Muscle layer of colon (tissue), 2 donors: Measurements from ENCODE around the gene TOX3.

Source experiments
- H3K27ac ChIP-seq: one replicate; pipeline ENCODE4 v1.7.0; 2013; ENCODE audit warnings: low read depth, mild to moderate bottlenecking, low read length, moderate library complexity
- H3K27me3 ChIP-seq, 2 donors: one replicate each; pipeline ENCODE4 v1.7.0; 2013; ENCODE audit warnings: low read length in 2 of 2, mild to moderate bottlenecking in 2 of 2; ENCODE audit not compliant: insufficient read depth in 2 of 2, control insufficient read depth in 1 of 2
- H3K36me3 ChIP-seq: one replicate; pipeline ENCODE4 v1.7.0; 2013; ENCODE audit warnings: mild to moderate bottlenecking, low read length; ENCODE audit not compliant: insufficient read depth
- H3K4me1 ChIP-seq: one replicate; pipeline ENCODE4 v1.7.0; 2013; ENCODE audit warnings: mild to moderate bottlenecking, low read length; ENCODE audit not compliant: insufficient read depth
- H3K4me3 ChIP-seq, 2 donors: one replicate each; pipeline ENCODE4 v1.7.0; 2013; ENCODE audit warnings: low read length in 2 of 2, low read depth in 1 of 2, mild to moderate bottlenecking in 1 of 2, moderate library complexity in 1 of 2
- H3K9ac ChIP-seq: one replicate; pipeline ENCODE4 v1.7.0; 2013; ENCODE audit warnings: low read length
- H3K9me3 ChIP-seq: one replicate; pipeline ENCODE4 v1.7.0; 2013; ENCODE audit warnings: mild to moderate bottlenecking, low read length
- donor health status: abdominal sarcoma.
- donor health status: Adenocarcinoma of cecum.

Gene TOX3

DNA sequence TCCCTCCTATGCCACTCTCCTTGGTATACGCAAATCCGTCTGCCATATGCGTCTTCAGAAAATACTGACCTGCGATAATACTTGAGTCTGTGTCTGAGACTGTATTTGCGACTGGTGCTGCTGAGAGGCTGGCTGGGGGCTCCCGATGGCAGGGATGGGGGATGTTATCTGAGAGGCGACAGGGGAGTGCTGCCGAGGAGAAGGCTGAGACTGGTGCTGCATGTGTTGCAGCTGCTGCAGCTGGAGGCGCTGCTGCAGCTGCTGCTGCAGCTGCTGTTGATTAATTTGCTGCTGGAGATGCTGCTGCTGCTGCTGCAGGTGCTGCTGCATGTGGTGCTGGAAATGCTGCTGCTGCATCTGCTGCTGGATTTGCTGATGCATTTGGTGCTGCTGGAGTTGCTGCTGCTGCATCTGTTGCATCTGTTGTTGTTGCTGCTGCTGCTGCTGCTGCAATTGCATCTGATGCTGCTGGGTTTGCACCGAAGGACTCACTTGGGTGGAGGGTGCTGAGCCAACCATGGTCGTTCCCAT, 107.7 kb downstream of the TOX3 start:
- Histone ChIP-seq H3K4me1 (no peaks in the 10 kb centered on the region), H3K9me3 (no peaks in the 10 kb centered on the region), H3K4me3 (no peak overlapping the region), H3K9ac (no peak overlapping the region), H3K27me3 (no peaks in the 10 kb centered on the region), H3K27ac (no peak overlapping the region), H3K36me3 (no peaks in the 10 kb centered on the region)

DNA sequence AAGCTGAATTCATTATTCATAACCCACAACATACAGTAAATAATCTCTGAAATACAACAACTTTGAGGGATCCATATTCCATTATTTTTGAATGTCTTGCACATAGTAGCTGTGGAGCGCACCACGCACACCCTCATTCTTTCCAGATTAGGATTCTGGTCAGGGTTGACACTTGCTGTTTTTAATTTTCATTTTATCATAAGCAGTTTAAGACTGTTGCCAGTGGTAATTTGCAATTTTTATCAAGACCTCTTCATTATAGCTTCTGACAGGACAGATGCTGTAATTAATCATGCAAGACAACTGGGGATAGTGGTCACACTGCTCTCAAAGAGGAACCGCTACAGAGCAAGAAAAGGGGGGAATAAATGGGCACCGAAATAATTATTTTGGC, 109.7 kb downstream of the TOX3 start:
- Histone ChIP-seq H3K4me3 (no peak overlapping the region), H3K27ac (no peak overlapping the region), H3K36me3 (no peaks in the 10 kb centered on the region), H3K4me1 (no peaks in the 10 kb centered on the region), H3K9ac (no peak overlapping the region), H3K9me3 (no peaks in the 10 kb centered on the region), H3K27me3 (no peaks in the 10 kb centered on the region)

DNA sequence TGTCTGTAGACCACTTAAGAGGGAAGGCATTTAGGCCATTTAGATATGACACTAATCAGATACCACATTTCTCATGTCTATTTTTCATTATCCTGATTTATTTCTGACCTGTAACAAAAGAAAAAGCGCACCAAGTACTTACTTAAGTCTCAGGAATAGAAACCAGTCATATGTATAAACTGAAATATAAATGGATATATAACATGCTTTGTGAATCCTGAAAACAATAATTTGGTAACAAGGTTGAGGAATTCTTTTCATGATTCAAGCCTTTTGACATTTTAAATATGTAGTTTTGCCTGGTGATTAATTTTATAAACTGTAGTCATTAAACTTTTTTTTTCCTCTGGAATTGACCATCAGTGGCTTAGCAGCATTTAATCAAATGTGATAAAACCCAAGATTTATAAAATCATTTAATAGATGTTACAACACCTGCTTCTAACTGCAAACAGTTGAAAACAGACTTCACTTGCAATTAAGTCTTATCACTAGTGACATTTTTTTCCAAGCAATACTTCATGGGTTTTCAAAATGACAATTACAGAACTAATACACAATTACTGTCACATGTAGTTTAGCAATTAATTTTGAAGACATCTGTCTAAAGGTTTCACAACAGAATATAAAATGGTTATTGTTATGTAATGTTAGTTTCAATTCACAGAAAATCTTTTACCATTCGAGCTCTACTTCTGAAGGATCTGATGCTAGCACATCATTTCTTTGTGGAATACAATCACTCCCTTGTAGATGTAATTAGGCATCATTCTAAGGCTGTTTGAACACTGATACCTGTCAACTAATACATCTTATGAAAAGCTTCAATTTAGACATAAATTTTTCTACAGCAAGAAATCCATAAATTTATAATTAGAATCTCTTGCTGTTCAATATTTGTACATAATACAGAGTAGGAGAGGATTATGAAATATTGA, 110.3 kb downstream of the TOX3 start:
- H3K4me3 ChIP-seq, result no peak overlapping the region
- no peaks in the 10 kb centered on the region for H3K27me3 ChIP-seq
- H3K27ac ChIP-seq, result no peak overlapping the region
- no peaks in the 10 kb centered on the region for H3K9me3 ChIP-seq
- no peaks in the 10 kb centered on the region for H3K4me1 ChIP-seq
- no peaks in the 10 kb centered on the region for H3K36me3 ChIP-seq
- H3K9ac ChIP-seq, result no peak overlapping the region

DNA sequence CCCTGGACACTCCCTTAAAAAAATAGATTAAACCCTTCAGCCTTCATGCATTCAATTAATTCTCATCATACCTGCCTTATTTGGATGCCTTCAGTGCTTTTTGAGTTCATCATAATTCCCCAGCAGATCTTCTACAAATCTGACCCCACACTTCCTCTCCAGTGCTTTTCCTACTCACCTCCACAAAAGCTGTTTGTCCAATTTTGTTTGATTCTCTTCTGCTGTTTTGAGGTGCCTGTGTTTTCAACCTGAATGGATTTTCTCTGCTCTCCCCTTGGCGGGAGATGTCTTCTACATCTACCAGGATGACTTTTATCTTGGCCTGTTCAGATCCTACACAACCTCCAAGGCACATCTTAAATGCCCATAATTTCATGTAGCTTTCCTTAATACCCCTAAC, 112.7 kb downstream of the TOX3 start:
- no peaks in the 10 kb centered on the region for H3K4me1 ChIP-seq
- H3K9me3 ChIP-seq, result no peaks in the 10 kb centered on the region
- H3K27me3 ChIP-seq, result no peaks in the 10 kb centered on the region
- no peak overlapping the region for H3K9ac ChIP-seq
- no peak overlapping the region for H3K4me3 ChIP-seq
- H3K27ac ChIP-seq, result no peak overlapping the region
- H3K36me3 ChIP-seq, result no peaks in the 10 kb centered on the region

DNA sequence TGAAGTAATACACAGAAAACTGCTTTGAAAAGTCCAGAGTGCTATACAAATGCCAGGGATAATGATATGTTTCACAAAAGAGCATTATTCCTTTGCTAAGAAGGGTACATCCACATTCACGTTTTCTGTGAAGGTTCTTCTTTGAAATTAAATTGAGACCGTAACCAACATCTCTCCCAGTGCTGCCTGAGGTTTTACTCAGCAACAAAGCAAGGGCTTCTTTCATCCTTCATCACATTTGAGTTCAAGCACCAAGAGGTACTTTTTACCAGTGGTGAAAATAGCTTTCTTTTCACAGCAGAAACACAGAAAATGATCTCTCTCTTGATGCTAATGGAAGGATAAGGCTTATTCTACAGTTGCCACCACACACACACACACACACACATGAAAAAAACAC, 113.3 kb downstream of the TOX3 start:
- Histone ChIP-seq H3K9ac (no peak overlapping the region), H3K4me3 (no peak overlapping the region), H3K27ac (no peak overlapping the region), H3K27me3 (no peaks in the 10 kb centered on the region), H3K9me3 (no peaks in the 10 kb centered on the region), H3K36me3 (no peaks in the 10 kb centered on the region), H3K4me1 (no peaks in the 10 kb centered on the region)

DNA sequence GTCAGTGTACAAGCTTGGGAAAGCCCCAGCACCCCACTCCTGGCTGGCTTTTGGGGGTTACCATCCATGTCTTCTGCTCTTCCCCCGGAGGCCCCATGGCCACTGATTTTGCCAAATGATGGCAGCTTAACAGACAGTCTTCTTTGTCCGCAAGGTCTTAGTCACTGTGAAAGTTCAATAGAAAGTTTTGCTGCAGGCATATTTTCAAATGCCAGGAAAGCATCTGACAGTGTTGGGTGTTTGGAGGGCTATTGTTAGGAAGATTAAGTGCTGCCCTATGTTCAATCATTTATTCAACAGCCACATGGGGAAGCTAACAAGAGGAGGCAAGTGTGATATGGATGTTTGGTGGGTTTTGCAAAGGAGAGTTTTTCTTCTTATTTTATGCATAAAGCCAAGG, 122.4 kb downstream of the TOX3 start:
- no peaks in the 10 kb centered on the region for H3K4me1 ChIP-seq
- H3K9me3 ChIP-seq, result no peaks in the 10 kb centered on the region
- H3K27ac ChIP-seq, result no peak overlapping the region
- no peak overlapping the region for H3K9ac ChIP-seq
- H3K4me3 ChIP-seq, result no peak overlapping the region
- H3K27me3 ChIP-seq, result no peaks in the 10 kb centered on the region
- H3K36me3 ChIP-seq, result no peaks in the 10 kb centered on the region

DNA sequence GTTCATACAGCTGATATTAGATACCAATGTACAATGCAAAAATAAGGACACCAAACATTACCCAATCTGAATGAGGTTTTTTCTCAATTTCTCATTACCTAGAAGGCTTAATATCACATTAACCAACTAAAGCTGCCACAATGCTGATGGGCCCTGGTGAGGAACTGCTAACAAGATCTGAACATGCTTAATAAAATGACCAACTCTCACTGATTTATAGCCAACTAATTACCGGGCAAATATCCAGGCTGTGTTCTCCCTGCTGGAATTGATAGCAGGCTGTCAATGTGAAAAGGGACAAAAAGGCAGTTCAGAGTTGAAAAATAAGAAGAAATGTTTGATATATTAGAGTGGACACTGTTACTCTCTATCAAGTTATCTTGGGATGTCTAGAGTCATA, 124.6 kb downstream of the TOX3 start:
- Histone ChIP-seq H3K27me3 (no peaks in the 10 kb centered on the region), H3K4me1 (no peaks in the 10 kb centered on the region), H3K36me3 (no peaks in the 10 kb centered on the region), H3K9me3 (no peaks in the 10 kb centered on the region), H3K27ac (no peak overlapping the region), H3K9ac (no peak overlapping the region), H3K4me3 (no peak overlapping the region)

DNA sequence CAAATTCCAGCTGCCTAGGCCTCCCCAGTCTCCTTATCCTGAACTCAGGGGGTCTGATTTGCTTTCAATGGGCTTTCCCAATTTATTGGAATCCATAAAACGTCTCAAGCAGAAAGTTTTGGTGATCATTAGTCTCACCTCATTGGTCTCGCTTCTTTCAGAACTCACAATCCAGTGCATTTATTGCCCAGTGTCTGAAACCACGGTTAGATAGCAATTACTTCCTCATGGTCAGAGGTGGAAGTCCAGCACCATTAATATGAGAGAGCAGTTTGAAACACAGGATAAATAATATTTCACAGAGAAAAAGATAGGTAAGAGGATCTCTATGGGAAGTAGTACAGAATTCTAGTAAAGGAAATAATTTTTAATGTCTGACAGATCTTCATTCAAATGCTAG, 128.7 kb downstream of the TOX3 start:
- Histone ChIP-seq H3K36me3 (no peaks in the 10 kb centered on the region), H3K9me3 (no peaks in the 10 kb centered on the region), H3K27ac (no peak overlapping the region), H3K4me1 (no peaks in the 10 kb centered on the region), H3K4me3 (no peak overlapping the region), H3K27me3 (no peaks in the 10 kb centered on the region), H3K9ac (no peak overlapping the region)

DNA sequence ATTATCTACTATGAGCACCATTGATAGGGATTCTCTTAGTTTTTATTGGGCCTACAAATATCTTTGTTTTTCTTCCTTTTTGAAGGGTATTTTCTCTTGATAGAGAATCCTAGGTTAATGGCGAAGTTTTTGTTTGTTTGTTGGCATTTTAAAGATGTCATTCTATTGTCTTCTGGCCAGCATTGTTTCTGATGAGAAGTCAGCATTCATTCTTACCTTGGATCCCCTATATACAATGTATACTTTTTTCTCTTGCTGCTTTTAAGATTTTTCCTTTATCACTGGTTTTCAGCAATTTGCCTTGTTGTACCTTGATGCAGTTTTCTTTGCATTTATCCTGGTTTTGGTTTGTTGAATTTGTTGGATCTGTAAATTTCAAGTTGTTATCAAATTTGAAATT, 130.1 kb downstream of the TOX3 start:
- H3K4me3 ChIP-seq, result no peak overlapping the region

DNA sequence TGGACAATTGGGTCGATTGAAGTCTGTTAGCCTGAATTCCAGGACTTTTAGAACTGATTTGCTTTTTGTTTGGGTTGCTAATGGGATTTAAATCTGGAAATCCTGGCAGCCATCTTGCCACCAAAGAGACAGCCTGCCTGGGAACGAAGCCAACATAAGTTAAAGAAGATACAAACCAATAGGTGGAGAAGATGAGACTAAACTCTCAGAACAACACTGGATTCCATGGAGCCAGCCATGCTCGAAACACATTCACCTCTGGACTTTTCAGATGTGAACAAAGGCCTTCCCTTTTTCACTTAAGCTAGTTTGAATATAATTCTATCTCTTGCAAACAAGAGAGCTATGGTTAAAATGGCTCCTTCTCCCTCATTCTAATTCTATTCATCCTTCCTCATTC, 135.9 kb downstream of the TOX3 start:
- Histone ChIP-seq H3K4me3 (no peak overlapping the region), H3K9me3 (no peaks in the 10 kb centered on the region), H3K9ac (no peak overlapping the region), H3K27ac (no peak overlapping the region), H3K36me3 (no peaks in the 10 kb centered on the region), H3K4me1 (no peaks in the 10 kb centered on the region), H3K27me3 (no peaks in the 10 kb centered on the region)

More for the DNA sequence above, 130.1 kb downstream of the TOX3 start:
- H3K9me3 ChIP-seq, result no peaks in the 10 kb centered on the region
- no peaks in the 10 kb centered on the region for H3K36me3 ChIP-seq
- no peak overlapping the region for H3K9ac ChIP-seq
- H3K27ac ChIP-seq, result no peak overlapping the region
- no peaks in the 10 kb centered on the region for H3K4me1 ChIP-seq
- H3K27me3 ChIP-seq, result no peaks in the 10 kb centered on the region

DNA sequence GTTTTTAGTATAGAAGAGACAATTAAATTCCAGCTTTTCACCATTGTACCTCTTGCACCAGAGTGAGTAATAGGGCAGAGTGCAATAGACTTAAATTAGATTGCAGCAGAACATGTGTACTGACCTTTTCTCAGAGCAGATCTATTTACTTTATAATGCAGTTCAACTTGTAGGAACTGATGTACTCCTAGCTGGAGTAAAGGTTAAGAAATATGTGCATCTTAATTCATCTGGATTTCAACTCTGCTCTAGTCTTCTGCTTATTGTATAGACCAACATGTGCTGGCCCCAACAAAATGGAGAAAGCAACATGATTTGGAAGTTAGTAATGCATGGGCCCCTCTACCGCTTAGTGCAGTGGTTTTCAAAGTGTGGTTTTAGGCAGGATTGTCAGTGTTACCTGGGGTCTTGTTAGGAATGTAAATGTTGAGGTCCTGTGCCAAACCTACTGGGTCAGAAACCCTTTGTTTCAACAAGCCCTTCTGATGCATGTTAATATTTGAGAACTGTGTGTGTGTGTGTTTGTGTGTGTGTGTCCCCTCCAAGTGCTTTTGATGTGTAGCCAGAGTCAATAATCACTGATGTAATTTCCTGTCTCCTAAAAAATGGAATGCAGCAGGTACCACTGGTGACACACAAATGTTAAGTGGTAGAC, 138.6 kb downstream of the TOX3 start:
- no peak overlapping the region for H3K9ac ChIP-seq

More for the DNA sequence above, 138.6 kb downstream of the TOX3 start:
- Histone ChIP-seq H3K36me3 (no peaks in the 10 kb centered on the region), H3K27me3 (no peaks in the 10 kb centered on the region), H3K9me3 (no peaks in the 10 kb centered on the region), H3K4me1 (no peaks in the 10 kb centered on the region), H3K27ac (no peak overlapping the region), H3K4me3 (no peak overlapping the region)
